Activated CD8-positive, alpha-beta memory T cell treated with anti-CD3 and anti-CD28 coated beads, Interleukin-2, amount 50 U/mL, for 1 hour (primary cell): Measurements from ENCODE around the gene IFT43.

Source experiments
- DNase-seq: peaks from one replicate; pipeline ENCODE4 v3.0.0-alpha.2; 2020; ENCODE audit errors: extremely low read depth

The IFT43 gene

DNA sequence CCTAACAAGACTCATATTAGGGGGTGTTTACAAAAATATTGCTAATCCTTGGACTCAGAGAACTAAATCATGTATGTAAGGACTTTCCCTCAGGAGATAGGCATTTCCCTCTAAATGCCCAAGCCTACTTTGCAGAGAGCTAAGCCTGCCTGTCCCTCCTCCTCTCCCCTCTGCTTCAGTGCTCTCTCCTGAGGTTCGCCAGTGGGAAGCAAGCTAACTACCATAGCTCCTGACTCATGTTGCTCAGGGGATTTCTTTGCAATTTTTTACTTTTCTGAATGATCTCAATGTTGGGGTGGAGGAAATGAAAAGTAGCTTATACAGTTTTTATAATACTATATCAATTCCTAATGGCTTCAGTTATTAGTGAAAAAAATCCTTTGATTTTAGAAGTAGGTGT, 29.6 kb downstream of the IFT43 start:
- no peak for DNase-seq

DNA sequence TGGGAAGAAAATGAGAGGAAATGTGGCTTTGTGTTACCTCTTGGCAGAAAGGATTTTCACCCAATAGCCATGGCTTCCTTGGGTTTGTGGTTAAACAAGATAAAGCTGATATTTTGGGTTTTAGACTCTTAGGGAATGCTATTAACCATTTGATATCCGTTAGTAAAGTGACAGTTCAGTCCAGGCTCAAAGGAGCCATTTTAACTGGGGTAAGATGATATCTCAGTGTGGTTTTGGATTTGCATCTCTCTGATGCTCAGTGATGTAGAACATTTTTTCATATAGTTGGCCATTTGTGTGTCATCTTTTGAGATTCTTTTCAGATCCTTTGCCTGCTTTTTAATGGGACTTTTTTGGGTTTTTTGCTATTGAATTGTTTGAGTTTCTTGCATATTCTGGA, 30.1 kb downstream of the IFT43 start:
- DNase-seq, result no peak

DNA sequence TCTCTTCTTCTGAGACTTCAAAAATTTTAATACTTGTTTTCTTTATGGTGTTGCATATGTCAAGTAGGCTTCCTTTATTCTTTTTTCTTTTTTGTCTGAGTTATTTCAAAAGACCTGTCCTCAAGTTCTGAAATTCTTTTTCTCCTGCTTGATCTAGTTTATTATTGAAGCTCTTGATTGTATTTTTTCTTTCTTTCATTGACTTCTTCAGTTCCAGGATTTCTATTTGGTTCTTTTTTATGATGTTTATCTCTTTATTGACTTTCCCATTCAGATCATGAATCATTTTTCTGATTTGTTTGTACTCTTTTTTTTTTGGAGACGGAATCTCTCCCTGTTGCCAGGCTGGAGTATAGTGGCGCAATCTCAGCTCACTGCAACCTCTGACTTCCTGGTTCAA, 34.1 kb downstream of the IFT43 start:
- no peak for DNase-seq

DNA sequence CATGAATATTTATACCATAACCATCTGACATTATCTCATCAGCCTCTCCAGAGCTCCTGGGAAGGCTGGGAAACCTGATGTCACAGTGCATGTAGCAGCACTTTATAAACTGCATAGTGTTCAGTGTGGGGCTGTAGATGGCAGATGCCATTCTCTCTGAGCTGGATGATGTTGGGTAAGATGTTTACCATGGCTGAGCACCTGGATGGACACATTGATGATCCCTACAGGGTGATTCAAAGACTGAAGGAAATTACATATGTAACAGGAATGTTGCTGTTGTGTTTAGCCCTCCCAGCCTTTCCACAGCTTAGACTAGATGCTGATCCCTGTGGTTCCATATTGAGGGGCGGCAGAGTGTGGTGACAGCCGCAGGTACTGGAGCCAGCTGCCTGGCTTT, 37.4 kb downstream of the IFT43 start:
- DNase-seq, result no peak

DNA sequence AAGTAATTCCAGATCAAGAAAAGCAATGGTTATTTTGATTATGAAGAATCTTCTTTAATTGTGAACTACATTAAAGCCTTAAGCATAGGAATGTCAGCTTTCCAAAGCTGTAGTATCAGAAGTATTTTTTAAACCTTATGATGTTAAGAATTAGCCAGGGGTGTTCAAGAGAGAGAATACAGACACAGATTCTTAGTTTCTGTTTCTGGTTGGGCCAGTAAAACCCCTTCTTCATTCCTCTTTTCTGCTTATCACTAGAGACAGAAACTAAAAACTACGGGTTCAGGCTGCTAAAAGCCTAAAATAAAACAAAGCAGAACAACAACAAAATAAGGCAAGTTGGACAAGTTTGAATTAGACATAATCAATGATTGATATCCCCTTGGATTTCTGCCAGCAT, 38.2 kb downstream of the IFT43 start:
- DNase-seq, result no peak

DNA sequence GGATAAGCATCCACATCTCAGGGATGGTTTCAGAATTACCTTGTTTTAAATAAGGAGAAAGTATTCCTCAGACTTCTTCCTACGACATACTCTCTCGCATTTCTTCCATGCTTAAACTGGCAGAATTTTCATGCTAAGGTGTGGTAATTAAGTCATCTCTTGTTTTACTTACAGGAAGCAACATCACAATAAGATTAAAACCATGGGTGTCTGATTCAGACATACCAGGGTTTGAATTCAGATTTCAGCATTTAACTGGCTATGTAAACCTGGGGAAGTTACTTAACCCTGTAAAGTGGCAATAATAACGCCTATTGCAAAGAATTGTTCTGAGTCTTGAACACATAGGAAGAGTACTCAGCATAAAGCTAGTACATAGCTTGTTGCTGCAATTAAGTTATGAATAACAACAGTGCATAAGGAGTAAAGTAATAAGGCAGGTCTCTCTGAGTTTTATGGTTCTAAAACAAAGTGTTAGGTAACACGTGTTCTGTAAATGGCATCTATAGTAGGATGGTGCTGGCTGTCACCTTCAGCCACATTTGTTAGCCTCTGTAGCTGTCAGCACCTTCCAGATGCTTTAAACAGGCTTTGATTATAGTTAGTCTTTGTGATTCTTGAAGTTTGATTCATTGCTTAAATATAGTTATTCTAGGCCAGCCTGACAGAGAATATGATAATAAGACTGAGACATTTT, 38.8 kb downstream of the IFT43 start:
- DNase-seq, result no peak

DNA sequence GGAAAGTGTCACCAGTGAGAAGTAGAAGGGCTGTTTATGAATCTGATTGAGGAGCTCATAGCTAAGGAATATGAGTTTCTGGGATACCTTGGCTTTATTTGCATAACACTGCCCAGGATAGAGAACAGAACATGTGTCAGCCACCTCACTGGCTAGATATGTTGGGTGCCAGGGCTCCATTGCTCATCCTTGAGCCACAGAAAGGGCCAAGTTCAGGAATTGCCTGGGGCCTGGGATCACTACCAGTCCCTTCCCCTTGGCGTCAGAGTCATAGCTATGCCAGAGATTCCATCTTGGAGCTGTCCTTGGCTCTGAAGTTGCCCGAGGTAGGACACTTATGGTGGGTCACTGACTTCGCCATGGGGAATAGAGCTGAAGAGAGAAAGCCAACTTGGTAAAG, 49.0 kb downstream of the IFT43 start:
- no peak for DNase-seq

DNA sequence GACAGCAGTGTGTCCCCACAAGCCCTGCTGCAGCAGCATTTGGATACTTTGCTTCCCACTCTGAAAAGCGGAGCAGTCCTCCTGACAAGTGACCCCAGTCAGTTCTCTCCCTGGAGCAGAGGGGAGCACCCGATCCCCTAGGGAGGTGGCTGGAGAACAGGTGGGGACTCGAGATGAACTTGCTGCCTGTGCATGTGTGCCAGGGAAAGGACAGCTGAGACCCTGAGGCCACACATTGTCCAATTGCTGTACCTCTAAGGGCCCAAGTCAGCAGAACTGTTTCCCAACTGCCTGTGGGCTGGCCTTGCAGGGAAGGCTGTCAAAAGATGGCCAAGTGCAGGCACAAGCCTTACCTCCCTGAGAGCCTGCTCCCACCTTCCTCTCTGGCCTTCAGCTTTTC, 55.1 kb downstream of the IFT43 start:
- no peak for DNase-seq

DNA sequence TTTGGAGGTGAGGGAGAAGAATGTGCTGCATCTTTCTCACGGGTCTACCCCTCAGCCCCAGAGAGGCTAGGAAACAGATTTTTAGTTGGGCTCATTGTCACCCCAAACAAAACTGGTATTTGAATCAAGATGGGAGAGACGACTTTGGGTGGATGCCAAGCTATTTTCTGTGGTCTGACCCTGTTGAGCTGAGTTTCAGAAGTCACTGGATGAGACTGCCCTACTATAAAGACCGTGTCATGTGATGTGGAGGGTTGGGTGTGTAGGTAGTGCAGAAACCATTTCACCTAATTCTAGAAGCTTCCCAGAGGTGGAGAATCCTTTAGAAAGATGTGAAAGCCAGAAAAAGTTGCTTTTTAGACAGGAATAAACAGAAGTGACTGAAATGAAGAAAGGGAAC, 60.2 kb downstream of the IFT43 start:
- DNase-seq, result no peak

DNA sequence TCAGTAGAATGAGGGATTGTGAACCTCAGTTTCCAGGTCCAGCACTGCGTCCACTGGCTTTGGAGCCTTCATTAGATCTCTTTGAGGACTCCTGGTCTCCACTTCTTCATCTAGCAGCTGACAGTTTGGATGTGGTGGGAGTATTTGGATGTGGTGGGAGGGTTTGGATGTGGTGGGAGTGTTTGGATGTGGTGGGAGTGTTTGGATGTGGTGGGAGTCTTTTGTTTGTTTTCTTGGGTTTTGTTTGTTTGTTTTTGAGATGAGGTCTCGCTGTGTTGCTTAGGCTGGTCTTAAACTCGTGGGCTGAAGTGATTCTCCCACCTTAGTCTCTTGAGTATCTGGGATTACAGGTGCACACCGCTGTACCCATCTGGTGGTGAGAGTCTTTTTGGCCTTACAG, 64.7 kb downstream of the IFT43 start:
- DNase-seq, result no peak

DNA sequence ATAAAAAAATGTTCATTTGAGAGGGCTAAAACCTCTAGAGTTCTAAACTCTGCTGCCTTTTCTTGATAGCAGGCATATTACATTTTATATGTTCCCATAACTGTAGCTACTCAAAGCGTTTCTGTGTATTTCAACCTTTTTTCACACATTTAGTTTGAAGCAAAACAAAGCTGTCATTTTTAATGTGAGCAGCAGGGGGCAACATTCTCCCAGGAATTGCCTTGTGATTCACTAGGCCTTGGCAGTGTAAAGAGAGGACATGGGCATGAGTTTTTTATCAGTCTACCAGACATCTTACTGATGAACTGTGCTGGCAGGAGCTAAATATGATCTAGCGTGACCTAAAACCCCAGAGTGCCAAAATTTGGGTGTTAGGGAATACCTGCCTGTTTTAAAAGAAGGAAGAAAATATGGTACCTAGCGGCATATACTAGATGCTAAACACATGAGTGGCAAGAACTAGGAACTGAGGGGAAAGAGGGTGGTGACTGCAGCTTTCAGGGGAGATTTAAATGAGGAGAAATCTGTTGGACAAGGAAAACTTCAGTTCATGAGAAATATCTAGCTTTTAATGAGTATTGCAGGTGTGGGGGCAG, 65.3 kb downstream of the IFT43 start:
- no peak for DNase-seq

DNA sequence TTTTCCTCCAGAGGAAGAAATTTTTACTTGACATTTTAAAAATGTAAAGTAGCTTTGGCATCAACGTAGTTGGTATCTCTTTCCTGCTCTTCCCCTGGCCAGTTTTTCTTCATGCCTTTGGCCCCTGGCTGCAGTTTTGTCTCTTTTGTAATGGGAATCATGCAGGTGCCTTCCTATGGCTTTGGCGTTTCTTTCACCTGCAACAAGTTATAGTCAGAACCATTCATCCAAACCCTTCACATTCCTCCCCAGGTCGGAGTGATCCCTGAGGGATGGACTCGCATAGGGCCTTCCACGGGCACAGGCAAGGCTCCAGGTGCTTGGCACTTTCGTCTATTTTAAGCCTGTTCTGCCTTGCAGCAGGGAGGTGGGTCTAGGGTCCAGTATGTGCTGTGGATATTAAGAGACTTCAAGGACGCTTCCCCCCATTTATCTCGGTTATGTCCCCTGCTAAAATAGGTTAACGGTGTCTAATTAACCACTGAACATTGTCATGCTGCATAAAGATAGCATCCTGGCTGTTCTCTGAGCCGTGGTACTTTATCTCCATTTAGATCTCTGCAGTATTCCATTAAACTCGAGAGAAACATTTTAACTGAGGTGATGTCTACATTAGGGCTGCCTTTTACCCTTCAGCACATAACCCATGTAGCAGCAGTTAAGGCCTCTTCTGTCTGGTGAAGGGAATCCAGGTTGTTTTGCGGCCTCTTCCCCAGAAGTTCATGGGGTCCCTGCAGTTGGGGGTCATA, 66.3 kb downstream of the IFT43 start:
- no peak for DNase-seq

DNA sequence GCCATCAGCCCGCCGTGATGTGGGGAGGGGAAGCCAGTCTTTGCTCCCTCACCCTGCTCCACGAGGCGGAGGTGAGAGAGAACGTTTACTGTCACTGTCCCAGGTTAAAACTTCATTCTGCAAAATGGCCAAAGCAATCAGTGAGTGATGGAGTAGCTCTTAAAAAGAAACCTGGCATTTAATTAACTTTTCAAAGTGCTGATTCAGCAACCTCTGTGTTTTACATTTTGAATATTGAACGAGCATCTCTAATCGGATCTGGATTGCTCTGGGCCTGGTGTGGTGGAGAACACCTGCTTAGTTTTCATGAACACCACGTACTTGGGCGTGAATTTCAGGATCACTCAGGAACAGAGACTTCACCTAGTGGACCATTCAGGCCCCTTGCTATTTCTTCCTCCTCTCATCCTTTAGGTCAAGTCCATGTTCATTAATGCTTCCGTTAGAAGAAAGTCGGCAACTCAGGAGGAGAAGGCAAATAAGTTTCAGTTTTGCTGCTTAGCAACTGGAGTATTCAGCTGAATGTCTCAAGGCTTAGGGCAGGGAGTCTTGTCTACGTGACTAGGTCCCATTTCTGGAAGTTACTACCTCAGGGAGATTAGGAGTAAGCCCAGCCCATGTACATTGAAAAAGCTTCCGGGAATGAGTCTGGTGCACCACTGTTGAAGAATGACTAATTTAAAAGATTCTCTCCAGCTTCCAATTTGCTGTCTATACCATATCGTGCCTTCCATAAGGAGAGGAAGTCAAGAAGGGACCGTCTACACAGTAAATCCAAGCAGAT, 68.2 kb downstream of the IFT43 start:
- no peak for DNase-seq

DNA sequence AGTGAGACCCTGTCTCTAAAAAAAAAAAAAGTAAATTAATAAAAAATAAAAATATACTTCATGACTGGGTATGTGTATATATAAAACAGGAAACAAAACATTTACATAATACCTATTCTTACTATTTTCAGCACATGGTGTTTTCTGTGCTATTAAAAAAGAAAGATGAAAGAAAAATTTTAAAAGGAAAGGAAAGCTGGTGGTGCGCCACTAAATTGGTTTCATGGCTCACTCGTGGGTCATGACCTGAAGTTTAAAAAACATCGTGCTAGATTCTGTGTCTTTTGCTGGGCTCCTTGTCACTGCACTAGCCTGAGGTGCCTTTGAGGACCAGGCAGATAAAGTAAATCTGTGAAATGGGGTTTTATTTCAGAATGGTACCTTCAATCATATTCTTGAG, 69.8 kb downstream of the IFT43 start:
- DNase-seq, result no peak

DNA sequence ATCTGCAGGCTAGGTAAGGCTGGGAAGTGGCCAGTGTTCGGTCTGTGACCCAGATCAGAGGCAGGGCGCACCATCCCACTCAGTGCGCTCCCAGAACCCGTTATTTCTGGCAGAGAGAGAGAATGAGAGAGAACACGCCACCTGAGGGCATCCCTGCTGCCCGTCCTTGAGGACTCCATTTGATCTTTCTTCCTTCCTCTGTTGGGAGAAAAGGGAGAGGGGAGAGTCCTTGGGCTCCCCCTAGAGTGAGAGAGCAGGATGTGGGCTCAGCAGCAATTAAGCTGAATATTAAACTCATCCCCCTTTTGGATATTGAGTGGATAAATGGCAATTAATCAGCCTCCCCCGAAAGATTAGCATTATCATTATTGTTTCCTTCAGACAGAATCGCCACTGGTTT, 70.6 kb downstream of the IFT43 start:
- no peak for DNase-seq

DNA sequence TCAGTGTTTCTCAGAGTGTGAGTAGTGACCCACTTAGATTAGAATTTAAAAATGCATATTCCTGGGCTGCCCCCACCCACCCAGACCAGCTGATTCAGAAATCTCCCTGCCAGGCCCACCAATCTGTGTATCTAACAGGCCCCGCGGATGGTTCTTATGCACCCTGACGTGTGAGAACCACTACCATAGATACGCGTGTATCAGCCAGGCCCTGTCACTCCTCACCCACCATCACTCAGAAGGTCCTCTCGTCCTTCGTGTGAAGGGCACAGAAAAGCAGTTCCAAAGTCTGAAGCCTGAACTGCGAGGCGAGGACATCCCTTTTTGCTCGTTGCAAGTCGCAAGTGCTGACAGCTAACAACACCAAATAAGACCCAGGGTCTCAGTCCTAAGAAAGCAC, 72.4 kb downstream of the IFT43 start:
- no peak for DNase-seq

DNA sequence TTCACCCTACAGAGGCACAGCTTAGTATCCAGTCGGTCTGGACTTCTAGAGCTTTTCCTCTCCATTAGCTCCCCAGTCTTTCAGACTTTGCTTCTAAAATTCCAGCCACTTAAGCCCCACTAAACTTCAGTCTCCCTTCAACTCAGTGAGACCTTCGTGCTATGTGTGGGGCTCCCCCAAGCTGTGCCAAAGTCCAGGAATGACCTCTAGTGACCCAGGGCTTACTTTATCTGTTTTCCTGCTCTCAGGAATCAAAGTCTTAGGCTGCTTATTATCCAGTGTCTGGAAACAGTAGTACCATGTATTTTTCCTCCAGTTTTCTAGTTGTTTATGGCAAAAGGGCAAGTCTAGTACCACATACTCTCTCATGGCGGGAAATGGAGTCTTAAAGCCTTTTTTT, 77.8 kb downstream of the IFT43 start:
- no peak for DNase-seq

DNA sequence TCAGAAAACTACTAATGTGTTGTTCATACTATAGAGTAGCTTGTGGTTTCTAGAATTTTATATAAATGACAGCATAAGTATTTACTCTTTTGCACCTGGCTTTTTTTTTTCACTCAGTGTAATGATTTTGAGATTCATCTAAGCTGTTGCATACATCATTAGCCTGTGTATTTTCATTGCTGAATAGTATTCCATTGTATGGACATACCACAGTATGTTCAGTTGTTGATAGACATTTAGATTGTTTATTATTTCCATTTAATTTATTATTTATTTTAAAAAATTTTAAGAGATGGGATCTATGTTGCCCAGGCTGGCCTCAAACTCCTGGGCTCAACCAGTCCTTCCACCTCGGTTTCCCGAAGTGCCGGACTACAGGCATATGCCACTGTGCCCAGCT, 80.0 kb downstream of the IFT43 start:
- DNase-seq, result no peak

DNA sequence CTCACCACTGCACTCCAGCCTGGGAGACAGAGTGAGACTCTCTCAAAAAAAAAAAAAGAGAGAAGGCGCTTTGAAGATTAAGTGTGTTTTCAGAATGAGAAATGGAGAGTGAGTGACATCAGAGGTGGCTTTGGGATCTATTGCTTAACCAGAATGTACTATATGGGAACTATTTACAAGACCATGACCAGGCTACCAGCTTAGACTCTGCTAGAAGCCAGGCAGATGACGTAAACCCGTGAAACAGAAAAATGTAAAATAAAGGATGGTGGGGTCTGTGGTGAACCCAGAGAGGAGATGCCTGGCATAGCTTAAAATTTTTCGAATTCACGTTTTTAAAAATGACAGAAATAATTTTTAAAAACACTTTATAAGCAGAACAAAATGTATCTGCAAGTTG, 82.0 kb downstream of the IFT43 start:
- no peak for DNase-seq

DNA sequence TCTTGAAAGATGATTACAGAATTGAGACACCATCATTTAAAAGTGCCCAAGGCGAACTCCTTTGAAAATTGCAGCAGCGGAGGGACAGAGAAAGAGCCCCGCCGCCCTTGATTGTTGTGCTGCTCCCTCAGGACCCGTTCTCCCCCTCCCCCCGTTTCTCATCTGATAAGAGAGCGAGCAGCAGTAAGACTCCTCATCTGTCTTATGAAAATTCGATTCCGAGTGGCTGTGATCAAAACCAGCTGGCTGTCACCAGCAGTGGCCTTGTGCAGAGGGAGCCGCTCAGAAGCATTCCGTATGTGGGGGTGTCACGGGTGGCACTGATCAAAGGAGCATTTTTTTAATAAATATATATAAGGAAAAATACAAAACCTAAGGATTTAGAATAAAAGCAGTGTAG, 88.2 kb downstream of the IFT43 start:
- DNase-seq, result no peak

DNA sequence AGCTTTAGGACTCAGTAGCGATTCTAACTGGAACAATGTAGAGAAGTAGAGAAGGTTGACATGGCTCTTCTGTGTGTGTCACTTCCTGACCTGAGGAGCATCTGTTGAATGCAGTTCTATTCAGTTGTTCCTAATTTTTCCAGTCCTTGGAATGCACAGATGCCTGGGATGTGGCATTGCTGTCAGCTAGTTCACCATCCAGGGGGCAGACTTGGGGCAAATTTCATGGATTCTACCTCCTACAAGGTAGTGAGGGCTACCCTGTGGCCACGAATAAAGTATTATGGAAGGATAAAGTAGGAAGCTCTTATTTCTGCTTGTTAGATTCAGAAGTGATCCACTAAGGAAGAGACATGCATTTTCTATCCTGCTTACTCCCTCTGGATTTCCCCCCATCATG, 91.8 kb downstream of the IFT43 start:
- DNase-seq, result no peak

DNA sequence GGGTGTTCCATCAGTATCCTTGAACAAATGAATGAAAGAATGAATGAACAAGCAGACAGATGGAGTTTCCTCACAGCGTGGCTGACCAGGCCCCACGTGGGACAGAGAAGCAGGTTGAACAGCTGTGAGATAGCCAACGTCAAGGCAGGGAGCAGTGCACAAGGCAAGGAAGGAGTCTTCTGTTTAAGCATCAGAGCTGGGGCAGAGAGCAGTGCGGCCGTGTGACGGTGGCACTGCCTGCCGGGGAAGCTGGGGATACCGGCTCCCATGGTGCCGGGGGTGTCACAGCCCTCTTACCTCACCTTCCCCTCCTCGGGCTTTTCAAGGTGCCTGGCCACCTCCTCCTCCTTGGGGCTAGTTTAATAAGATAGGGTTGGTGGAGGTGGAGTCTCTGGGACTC, 92.9 kb downstream of the IFT43 start:
- no peak for DNase-seq

DNA sequence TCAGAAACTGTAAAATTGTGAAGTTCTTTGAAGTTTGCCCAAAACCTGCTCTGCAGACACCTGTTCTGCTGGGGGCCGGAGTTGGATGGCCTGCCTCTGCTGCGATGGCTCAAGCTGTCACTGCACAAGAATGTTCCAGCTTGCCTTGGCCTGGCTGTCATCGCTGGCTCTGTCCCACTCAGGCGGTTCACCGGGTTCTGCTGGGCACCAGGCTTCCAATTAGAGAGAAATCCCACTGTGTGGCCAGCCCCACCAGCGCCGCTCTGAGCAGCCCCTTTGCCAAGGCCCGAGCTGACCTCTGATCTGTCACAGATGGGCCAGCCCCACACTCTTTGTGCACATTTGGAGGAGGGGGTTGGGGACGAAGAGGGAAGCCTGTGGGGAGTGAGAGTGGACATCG, 94.5 kb downstream of the IFT43 start:
- DNase-seq, result no peak
